Nephron progenitor cell (in vitro differentiated cells): ENCODE results near the gene MORN1.
"Not testable (repeated sequence)": the region's sequence is repeated elsewhere in the genome, so short reads cannot be mapped to it uniquely, and the experiment has no call there.

Experiments used
- DNase-seq: peaks from one replicate; pipeline ENCODE4 v3.0.0; 2021
- H3K27ac Mint-ChIP-seq: 2 replicates; pipeline ENCODE4 v1.8.0; 2021; ENCODE audit warnings: mild to moderate bottlenecking, moderate library complexity, mixed read lengths
- H3K27me3 Mint-ChIP-seq: 2 replicates; pipeline ENCODE4 v1.8.0; 2021; ENCODE audit warnings: mild to moderate bottlenecking, low read depth, mixed read lengths; ENCODE audit not compliant: poor library complexity
- H3K36me3 Mint-ChIP-seq: 2 replicates; pipeline ENCODE4 v1.8.0; 2021; ENCODE audit warnings: low read depth, mixed read lengths
- H3K4me1 Mint-ChIP-seq: 2 replicates; pipeline ENCODE4 v1.8.0; 2021; ENCODE audit warnings: mixed read lengths
- H3K4me3 Mint-ChIP-seq: 2 replicates; pipeline ENCODE4 v1.8.0; 2021; ENCODE audit warnings: mild to moderate bottlenecking, moderate library complexity, mixed read lengths
- H3K9me3 Mint-ChIP-seq: 2 replicates; pipeline ENCODE4 v1.8.0; 2021; ENCODE audit warnings: mild to moderate bottlenecking, moderate library complexity, mixed read lengths
- CTCF ChIP-seq: fragments of 200-600 bp; sonication (generic); IDR thresholded peaks from 2 replicates; pipeline ENCODE4 v1.5.0; 2021; ENCODE audit warnings: antibody characterized with exemption

The MORN1 gene

GRCh38 chr1:2299131-2299627 is 92.2 kb downstream of the MORN1 start:
- Mint-ChIP-seq H3K27ac (peak overlapping the region; percentile 57), H3K36me3 (peaks cover 20% of the 10 kb centered on the region), H3K4me3 (no peak overlapping the region), H3K27me3 (peaks cover 2% of the 10 kb centered on the region), H3K9me3 (no peaks in the 10 kb centered on the region), H3K4me1 (peaks cover 35% of the 10 kb centered on the region)
- no peak for DNase-seq
- TF ChIP-seq CTCF, result no peak

DNA sequence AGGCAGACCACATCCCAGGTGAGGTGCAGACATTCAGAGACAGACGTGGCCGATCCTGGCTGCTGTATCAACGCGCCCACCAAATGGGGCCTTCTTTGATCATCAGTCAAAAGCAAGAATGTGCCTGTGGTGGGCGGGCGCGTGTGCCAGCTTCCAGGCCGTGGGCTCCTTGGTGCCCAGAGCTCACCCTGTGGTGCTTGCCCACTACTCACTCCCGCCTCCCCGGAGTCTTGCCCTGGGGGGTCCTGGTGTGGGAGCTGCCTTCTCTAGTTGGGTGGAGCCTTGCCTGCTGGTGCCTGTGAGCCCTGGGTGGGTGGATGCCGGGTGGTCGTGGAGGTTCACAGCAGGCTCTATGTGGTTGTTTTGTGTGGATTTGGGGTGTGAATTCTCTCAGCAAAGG is 92.7 kb downstream of the MORN1 start:
- peak overlapping the region; percentile 57 for H3K27ac Mint-ChIP-seq
- DNase-seq, result no peak
- H3K4me3 Mint-ChIP-seq, result no peak overlapping the region
- peaks cover 40% of the 10 kb centered on the region for H3K4me1 Mint-ChIP-seq
- peaks cover 18% of the 10 kb centered on the region for H3K36me3 Mint-ChIP-seq
- TF ChIP-seq CTCF, result no peak
- peaks cover 2% of the 10 kb centered on the region for H3K27me3 Mint-ChIP-seq
- no peaks in the 10 kb centered on the region for H3K9me3 Mint-ChIP-seq

GRCh38 chr1:2297246-2298011 is 93.9 kb downstream of the MORN1 start:
- no peak for DNase-seq

GRCh38 chr1:2296614-2297013 is 94.7 kb downstream of the MORN1 start:
- H3K4me3 Mint-ChIP-seq, result no peak overlapping the region
- H3K36me3 Mint-ChIP-seq, result peaks cover 12% of the 10 kb centered on the region
- no peak for DNase-seq
- H3K27me3 Mint-ChIP-seq, result peaks cover 2% of the 10 kb centered on the region
- peaks cover 55% of the 10 kb centered on the region for H3K4me1 Mint-ChIP-seq
- TF ChIP-seq CTCF, result no peak
- no peaks in the 10 kb centered on the region for H3K9me3 Mint-ChIP-seq
- H3K27ac Mint-ChIP-seq, result peak overlapping the region; percentile 75

More at GRCh38 chr1:2297246-2298011, 93.9 kb downstream of the MORN1 start:
- peaks cover 12% of the 10 kb centered on the region for H3K36me3 Mint-ChIP-seq
- TF ChIP-seq CTCF, result no peak
- H3K4me3 Mint-ChIP-seq, result no peak overlapping the region
- H3K27ac Mint-ChIP-seq, result no peak overlapping the region
- H3K9me3 Mint-ChIP-seq, result no peaks in the 10 kb centered on the region
- peaks cover 2% of the 10 kb centered on the region for H3K27me3 Mint-ChIP-seq
- H3K4me1 Mint-ChIP-seq, result peaks cover 47% of the 10 kb centered on the region

- not testable (repeated sequence) for H3K27me3 Mint-ChIP-seq
Measured at GRCh38 chr1:2296211-2296610, 95.1 kb downstream of the MORN1 start.

GRCh38 chr1:2295526-2295925 is 95.8 kb downstream of the MORN1 start:
- DNase-seq, result no peak
- peaks cover 2% of the 10 kb centered on the region for H3K27me3 Mint-ChIP-seq
- H3K4me1 Mint-ChIP-seq, result peaks cover 64% of the 10 kb centered on the region
- H3K27ac Mint-ChIP-seq, result peak overlapping the region; percentile 25
- TF ChIP-seq CTCF, result no peak
- H3K9me3 Mint-ChIP-seq, result no peaks in the 10 kb centered on the region
- H3K4me3 Mint-ChIP-seq, result no peak overlapping the region
- H3K36me3 Mint-ChIP-seq, result peaks cover 12% of the 10 kb centered on the region

More at GRCh38 chr1:2296211-2296610, 95.1 kb downstream of the MORN1 start:
- DNase-seq, H3K4me3 Mint-ChIP-seq, H3K9me3 Mint-ChIP-seq: not testable (repeated sequence)
- Mint-ChIP-seq H3K36me3 (peaks cover 12% of the 10 kb centered on the region), H3K27ac (peak overlapping the region; percentile 75), H3K4me1 (peaks cover 59% of the 10 kb centered on the region)
